Ectodermal cell (in vitro differentiated cells): ENCODE measurements around the gene SCN8A.

Experiments used
- H3K27ac ChIP-seq: 2 replicates; pipeline ENCODE4 v1.7.0; 2013; ENCODE audit warnings: mild to moderate bottlenecking, low read depth, low read length; ENCODE audit not compliant: insufficient read depth, poor library complexity, severe bottlenecking
- H3K27me3 ChIP-seq: 2 replicates; pipeline ENCODE4 v1.7.0; 2013; ENCODE audit warnings: mild to moderate bottlenecking, low read length; ENCODE audit not compliant: insufficient read depth, control insufficient read depth, poor library complexity, severe bottlenecking
- H3K36me3 ChIP-seq: one replicate; pipeline ENCODE4 v1.7.0; 2013; ENCODE audit warnings: low read length; ENCODE audit not compliant: control insufficient read depth, insufficient read depth
- H3K4me1 ChIP-seq: one replicate; pipeline ENCODE4 v1.7.0; 2013; ENCODE audit warnings: low read length; ENCODE audit not compliant: control insufficient read depth, insufficient read depth
- H3K4me3 ChIP-seq: 2 replicates; pipeline ENCODE4 v1.7.0; 2013; ENCODE audit warnings: low read depth, low read length, control low read depth; ENCODE audit not compliant: insufficient read depth
- H3K9me3 ChIP-seq: 2 replicates; pipeline ENCODE4 v1.7.0; 2013; ENCODE audit warnings: mild to moderate bottlenecking, low read length, moderate library complexity; ENCODE audit not compliant: control insufficient read depth
- WGBS, 2 experiments: methylation state at CpG; one replicate each; pipeline ENCODE4 v1.1.7; 2013; ENCODE audit warnings: missing lambda C conversion rate in 2 of 2; 5-methylcytosine and 5-hydroxymethylcytosine counted together

SCN8A gene

DNA sequence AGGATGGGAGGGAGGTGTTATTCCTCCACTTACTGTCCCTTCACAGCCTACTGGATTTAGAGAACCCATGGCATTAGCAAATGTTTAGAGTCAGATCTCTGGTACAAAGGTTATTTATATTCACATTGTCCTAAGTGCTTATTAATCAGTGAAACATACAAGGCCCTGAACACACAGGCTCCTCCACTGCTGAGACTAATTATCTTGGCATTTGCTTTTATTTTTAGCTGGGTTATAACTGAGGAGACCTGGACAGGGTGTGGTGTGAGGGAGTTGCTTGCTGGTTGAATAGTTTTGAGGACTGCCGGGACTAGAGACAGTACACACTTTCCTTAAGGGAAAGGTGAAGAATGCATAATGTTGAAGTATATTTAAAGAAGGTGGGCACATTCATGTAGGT lies 180.0 kb downstream of the SCN8A start:
- no peaks in the 10 kb centered on the region for H3K4me1 ChIP-seq
- no peak overlapping the region for H3K4me3 ChIP-seq
- H3K27ac ChIP-seq: no peak overlapping the region
- WGBS, 2 experiments: 95 to 97% methylated on average over 1 of the region's 1 CpG
- H3K27me3 ChIP-seq: no peaks in the 10 kb centered on the region
- peaks cover 6% of the 10 kb centered on the region for H3K36me3 ChIP-seq
- H3K9me3 ChIP-seq: no peaks in the 10 kb centered on the region

GRCh38 chr12:51773145-51773869 lies 182.3 kb downstream of the SCN8A start:
- no peak overlapping the region for H3K4me3 ChIP-seq
- peaks cover 3% of the 10 kb centered on the region for H3K4me1 ChIP-seq
- 97 to 98% methylated on average over 2 of the region's 2 CpGs for WGBS, 2 experiments
- no peaks in the 10 kb centered on the region for H3K27me3 ChIP-seq
- H3K9me3 ChIP-seq: no peaks in the 10 kb centered on the region
- H3K36me3 ChIP-seq: peaks cover 6% of the 10 kb centered on the region
- H3K27ac ChIP-seq: no peak overlapping the region

GRCh38 chr12:51774933-51775332 lies 183.9 kb downstream of the SCN8A start:
- WGBS, 2 experiments: 89 to 95% methylated on average over 2 of the region's 2 CpGs
- no peaks in the 10 kb centered on the region for H3K27me3 ChIP-seq
- peaks cover 1% of the 10 kb centered on the region for H3K36me3 ChIP-seq

DNA sequence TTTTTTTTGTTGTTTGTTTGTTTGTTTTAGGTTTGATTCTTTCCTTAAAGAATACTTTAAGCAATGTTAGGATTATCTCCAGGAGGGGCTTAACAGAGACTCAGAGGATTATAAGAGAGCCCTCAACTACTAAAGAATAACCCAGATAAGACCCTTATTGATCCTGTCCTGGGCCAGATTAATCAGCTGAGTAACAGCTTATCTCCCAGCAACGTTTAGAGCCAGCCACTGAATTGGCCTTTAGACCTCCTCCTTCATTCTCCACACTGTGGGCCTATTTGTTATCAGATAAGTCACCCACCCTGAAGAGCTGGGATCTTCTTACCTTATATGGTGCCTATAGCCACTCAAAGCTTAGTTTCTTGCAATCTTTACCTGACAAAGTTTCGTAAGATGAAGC lies 186.4 kb downstream of the SCN8A start:
- 61 to 68% methylated on average over 2 of the region's 2 CpGs for WGBS, 2 experiments

More at GRCh38 chr12:51774933-51775332, 183.9 kb downstream of the SCN8A start:
- Histone ChIP-seq H3K27ac (no peak overlapping the region), H3K4me1 (peaks cover 3% of the 10 kb centered on the region), H3K4me3 (no peak overlapping the region), H3K9me3 (no peaks in the 10 kb centered on the region)

DNA sequence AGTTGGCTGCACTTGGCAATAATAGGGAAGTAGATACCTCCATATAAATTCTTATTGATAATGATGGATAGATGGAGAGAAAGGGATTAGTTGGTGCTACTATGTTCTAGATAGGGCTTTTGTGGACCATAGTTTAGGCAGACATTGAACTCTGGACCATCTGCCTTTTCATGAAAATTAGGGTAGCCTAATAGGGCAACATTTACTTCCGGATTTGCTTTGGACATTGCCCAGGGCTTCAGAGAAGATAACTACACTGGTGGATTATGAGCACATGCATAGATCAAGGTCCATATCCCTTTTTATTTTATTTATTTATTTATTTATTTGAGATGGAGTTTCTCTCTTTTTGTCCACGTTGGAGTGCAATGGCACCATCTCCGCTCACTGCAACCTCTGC lies 186.9 kb downstream of the SCN8A start:
- Histone ChIP-seq H3K9me3 (no peaks in the 10 kb centered on the region), H3K27me3 (no peaks in the 10 kb centered on the region), H3K4me3 (no peak overlapping the region), H3K4me1 (peaks cover 3% of the 10 kb centered on the region), H3K36me3 (no peaks in the 10 kb centered on the region), H3K27ac (no peak overlapping the region)
- 88 to 91% methylated on average over 3 of the region's 3 CpGs for WGBS, 2 experiments

More for the DNA sequence above, 186.4 kb downstream of the SCN8A start:
- H3K9me3 ChIP-seq: no peaks in the 10 kb centered on the region
- no peak overlapping the region for H3K4me3 ChIP-seq
- H3K36me3 ChIP-seq: no peaks in the 10 kb centered on the region
- no peak overlapping the region for H3K27ac ChIP-seq
- H3K27me3 ChIP-seq: no peaks in the 10 kb centered on the region
- H3K4me1 ChIP-seq: peaks cover 3% of the 10 kb centered on the region

- 93 to 96% methylated on average over 5 of the region's 5 CpGs for WGBS, 2 experiments
Measured at GRCh38 chr12:51779876-51780275, 188.8 kb downstream of the SCN8A start.

GRCh38 chr12:51784688-51785087 lies 193.7 kb downstream of the SCN8A start:
- no peaks in the 10 kb centered on the region for H3K27me3 ChIP-seq
- H3K36me3 ChIP-seq: no peaks in the 10 kb centered on the region
- 95 to 100% methylated on average over 2 of the region's 3 CpGs for WGBS, 2 experiments
- no peaks in the 10 kb centered on the region for H3K4me1 ChIP-seq
- no peaks in the 10 kb centered on the region for H3K9me3 ChIP-seq
- no peak overlapping the region for H3K27ac ChIP-seq
- H3K4me3 ChIP-seq: no peak overlapping the region

More at GRCh38 chr12:51779876-51780275, 188.8 kb downstream of the SCN8A start:
- H3K27ac ChIP-seq: no peak overlapping the region
- no peaks in the 10 kb centered on the region for H3K36me3 ChIP-seq
- H3K27me3 ChIP-seq: no peaks in the 10 kb centered on the region
- no peaks in the 10 kb centered on the region for H3K9me3 ChIP-seq
- H3K4me3 ChIP-seq: no peak overlapping the region
- peaks cover 3% of the 10 kb centered on the region for H3K4me1 ChIP-seq

DNA sequence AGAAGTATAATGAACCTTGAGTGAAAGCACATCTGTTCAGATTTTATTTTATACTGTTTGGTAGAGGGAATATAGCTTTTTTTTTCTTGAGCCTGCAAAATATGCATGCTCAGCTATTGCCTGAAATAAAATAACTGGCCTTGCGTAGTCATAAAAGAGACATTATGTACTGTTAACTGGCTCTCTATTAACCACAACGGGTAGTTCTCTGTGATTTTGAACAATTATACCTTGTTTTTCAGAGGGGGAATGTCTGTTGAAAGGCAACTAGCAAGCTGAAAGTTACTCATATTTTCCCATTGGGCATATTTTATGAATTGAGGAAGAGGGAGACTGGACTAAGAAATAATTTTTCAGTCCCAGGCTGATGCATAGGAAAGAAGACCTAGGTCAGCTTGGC lies 194.9 kb downstream of the SCN8A start:
- 95 to 97% methylated on average over 2 of the region's 2 CpGs for WGBS, 2 experiments
- H3K4me3 ChIP-seq: no peak overlapping the region
- no peaks in the 10 kb centered on the region for H3K4me1 ChIP-seq

GRCh38 chr12:51788876-51789275 lies 197.8 kb downstream of the SCN8A start:
- Histone ChIP-seq H3K27me3 (no peaks in the 10 kb centered on the region), H3K9me3 (no peaks in the 10 kb centered on the region), H3K36me3 (peaks cover 15% of the 10 kb centered on the region), H3K4me3 (no peak overlapping the region), H3K27ac (no peak overlapping the region), H3K4me1 (no peaks in the 10 kb centered on the region)
- 91 to 92% methylated on average over 6 of the region's 6 CpGs for WGBS, 2 experiments

More for the DNA sequence above, 194.9 kb downstream of the SCN8A start:
- no peak overlapping the region for H3K27ac ChIP-seq
- peaks cover 8% of the 10 kb centered on the region for H3K36me3 ChIP-seq
- no peaks in the 10 kb centered on the region for H3K27me3 ChIP-seq
- no peaks in the 10 kb centered on the region for H3K9me3 ChIP-seq

- Histone ChIP-seq H3K27ac (no peak overlapping the region), H3K4me1 (no peaks in the 10 kb centered on the region), H3K4me3 (no peak overlapping the region), H3K9me3 (no peaks in the 10 kb centered on the region), H3K36me3 (peaks cover 15% of the 10 kb centered on the region), H3K27me3 (no peaks in the 10 kb centered on the region)
- 92 to 96% methylated on average over 5 of the region's 5 CpGs for WGBS, 2 experiments
Measured at GRCh38 chr12:51792417-51792816, 201.4 kb downstream of the SCN8A start.
